IMR-90 (cell line): Measurements from ENCODE around the gene SDHA.

Experiments used
- CEBPB ChIP-seq: IDR thresholded peaks from 2 replicates; pipeline ENCODE4 v1.6.1; 2012; ENCODE audit warnings: low read depth, low read length, improper control_type of control experiment
- CTCF ChIP-seq: conservative IDR thresholded peaks from 2 replicates; pipeline ENCODE4 v1.5.1; 2012; ENCODE audit warnings: mild to moderate bottlenecking, low read depth, low read length, improper control_type of control experiment
- FOS ChIP-seq: fragments of 150-350 bp; IDR thresholded peaks from 2 replicates; pipeline ENCODE4 v1.6.1; 2016; ENCODE audit warnings: low read depth, low read length
- MAZ ChIP-seq: IDR thresholded peaks from 2 replicates; pipeline ENCODE4 v1.6.1; 2012; ENCODE audit warnings: low read depth, mild to moderate bottlenecking, low read length, improper control_type of control experiment, moderate library complexity, borderline replicate concordance
- MXI1 ChIP-seq: IDR thresholded peaks from 2 replicates; pipeline ENCODE4 v1.6.1; 2012; ENCODE audit warnings: low read depth, mild to moderate bottlenecking, low read length, moderate library complexity, borderline replicate concordance
- POLR2A ChIP-seq: IDR thresholded peaks from 2 replicates; pipeline ENCODE4 v1.6.1; 2012; ENCODE audit warnings: mild to moderate bottlenecking, low read depth, low read length
- RCOR1 ChIP-seq: IDR thresholded peaks from 2 replicates; pipeline ENCODE4 v1.6.1; 2012; ENCODE audit warnings: mild to moderate bottlenecking, low read length, improper control_type of control experiment; ENCODE audit not compliant: insufficient replicate concordance
- RFX5 ChIP-seq: IDR thresholded peaks from 2 replicates; pipeline ENCODE4 v1.8.0; 2012; ENCODE audit warnings: low read depth, mild to moderate bottlenecking, low read length, moderate library complexity
- SMC3 ChIP-seq: fragments of 150-350 bp; IDR thresholded peaks from 2 replicates; pipeline ENCODE4 v1.6.1; 2016; ENCODE audit warnings: low read depth, mild to moderate bottlenecking, antibody characterized with exemption, low read length, moderate library complexity

GRCh38 chr5:208449-209114 lies 9.5 kb upstream of the SDHA start:
- TF ChIP-seq POLR2A, result no peak
- TF ChIP-seq CTCF, result no peak
- no peak for TF ChIP-seq CEBPB
- no peak for TF ChIP-seq SMC3
- no peak for TF ChIP-seq MAZ
- no peak for TF ChIP-seq RFX5
- TF ChIP-seq FOS, result no peak
- TF ChIP-seq MXI1, result no peak
- TF ChIP-seq RCOR1, result no peak
